CD1c-positive myeloid dendritic cell (primary cell): ENCODE data around the gene BBLN.

Experiments
- DNase-seq: peaks from one replicate; pipeline ENCODE4 v3.0.0-alpha.2; 2016; ENCODE audit errors: extremely low spot score

The BBLN gene

GRCh38 chr9:128190516-128191405, 30.7 kb downstream of the BBLN start:
- no peak for DNase-seq

- DNase-seq = peak; percentile 89
These were observed 31.5 kb downstream of the BBLN start, which contains the start of gene CIZ1 for GRCh38 chr9:128191406-128192046. Gene CIZ1 (minus strand): TSS chr9:128191572. CDS start chr9:128190857, 715 bp downstream.

DNA sequence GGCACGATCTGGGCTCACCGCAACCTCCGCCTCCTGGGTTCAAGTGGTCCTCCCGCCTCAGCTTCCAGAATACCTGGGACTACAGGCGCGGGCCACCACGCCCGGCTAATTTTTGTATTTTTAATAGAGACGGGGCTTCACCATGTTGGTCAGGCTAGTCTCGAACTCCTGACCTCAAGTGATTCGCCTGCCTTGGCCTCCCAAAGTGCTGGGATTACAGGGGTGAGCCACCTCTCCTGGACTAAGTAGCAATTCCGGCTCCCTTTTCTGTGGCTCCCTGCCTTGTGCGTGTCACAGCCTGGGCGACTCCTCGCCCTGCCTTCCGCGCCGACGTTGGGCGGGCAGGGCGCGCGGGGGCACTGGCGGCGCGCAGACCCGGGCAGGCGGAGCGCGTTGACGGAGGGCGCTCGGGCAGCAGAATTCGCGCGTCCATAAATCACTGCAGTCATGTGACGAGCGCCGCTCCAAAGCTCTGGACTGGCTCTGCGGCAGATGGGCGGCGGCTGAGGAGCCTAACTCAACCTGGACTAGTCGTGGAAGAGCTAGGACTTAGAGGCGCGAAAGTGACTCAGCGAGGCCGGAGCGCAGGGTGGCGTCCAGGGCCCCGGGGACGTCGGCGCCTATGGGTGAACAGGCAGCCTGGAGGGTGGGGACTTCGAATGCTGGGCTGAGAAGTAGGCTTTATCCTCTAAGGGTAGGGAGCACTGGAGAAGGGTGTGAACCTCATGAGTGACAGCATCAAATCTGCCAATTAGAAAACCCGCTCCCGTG, 32.7 kb downstream of the BBLN start:
- DNase-seq = peak; percentile 88

DNA sequence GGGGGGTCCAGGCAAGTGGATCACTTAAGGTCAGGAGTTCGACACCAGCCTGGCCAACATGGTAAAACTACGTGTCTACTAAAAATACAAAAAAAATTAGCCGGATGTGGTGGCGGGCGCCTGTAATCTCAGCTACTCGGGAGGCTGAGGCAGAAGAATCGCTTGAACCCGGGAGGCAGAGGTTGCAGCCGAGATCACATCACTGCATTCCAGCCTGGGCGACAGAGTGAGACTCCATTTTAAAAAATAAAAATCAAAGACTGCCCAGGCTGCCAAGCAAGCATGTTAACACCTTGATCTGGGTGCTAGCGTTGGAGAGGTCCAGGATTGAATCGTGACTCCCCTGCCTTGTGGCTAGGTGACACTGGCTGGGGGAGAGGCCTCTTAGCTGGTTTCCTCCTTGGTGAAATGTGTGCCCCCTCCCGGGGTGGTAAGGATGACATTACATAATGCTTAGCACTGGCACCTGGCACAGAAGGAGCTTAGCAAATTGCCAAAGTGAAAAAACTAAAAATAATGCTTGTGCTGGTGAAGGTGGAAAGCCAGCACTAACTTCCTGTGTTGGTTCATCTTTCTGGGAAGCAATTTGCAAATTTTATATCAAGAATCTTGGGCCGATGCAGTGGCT, 33.5 kb downstream of the BBLN start:
- DNase-seq = no peak

- no peak for DNase-seq
These were observed 41.6 kb downstream of the BBLN start for GRCh38 chr9:128201441-128202369.

- no peak for DNase-seq
These were observed 42.6 kb downstream of the BBLN start for GRCh38 chr9:128202648-128203023.

GRCh38 chr9:128203024-128203706, 43.1 kb downstream of the BBLN start, which contains the start of gene DNM1:
Gene DNM1 (plus strand): TSS chr9:128203379. CDS start chr9:128203471, 92 bp downstream.
- DNase-seq = peak; percentile 90

DNA sequence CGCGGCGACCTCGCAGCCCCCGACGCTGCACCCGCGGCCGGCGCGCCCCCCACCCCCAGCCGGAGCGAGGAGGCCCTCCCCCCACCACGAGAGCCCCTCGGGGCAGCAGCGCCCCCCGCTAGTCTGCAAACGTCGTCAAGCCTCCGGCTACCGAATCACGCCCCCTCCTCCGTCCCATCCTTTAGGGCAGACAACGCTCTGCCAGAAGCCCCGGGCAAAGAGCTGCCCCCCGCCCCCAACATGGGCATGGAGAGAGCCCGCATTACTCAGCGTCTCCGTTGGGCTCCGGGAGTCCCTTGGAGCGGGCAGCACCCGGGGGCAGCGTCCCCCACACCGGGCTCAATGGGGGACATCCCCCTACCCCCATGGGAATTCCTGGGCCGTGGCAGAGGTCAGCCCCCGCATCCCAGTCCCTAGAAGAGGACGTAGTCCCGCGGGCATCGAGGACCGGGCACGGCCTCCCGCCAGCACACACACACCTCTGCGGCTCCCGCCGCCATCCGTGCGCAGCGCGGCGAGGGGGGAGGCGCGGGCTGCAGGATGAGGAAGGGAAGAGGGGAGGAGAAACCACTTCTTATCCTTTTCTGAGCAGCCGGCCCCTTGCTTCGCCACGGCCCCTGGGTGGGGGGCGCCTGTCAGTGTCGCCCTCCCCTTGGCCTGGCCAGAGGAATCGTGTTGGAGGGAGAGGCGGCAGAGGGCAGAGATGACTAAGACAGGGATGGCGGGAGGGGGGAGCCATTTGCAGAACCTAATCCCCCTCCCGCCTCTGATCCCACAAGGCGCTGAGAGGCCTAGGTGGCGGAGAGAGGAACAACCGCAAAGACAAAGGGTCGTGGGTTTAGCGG, 43.9 kb downstream of the BBLN start:
- DNase-seq = peak; percentile 47

DNA sequence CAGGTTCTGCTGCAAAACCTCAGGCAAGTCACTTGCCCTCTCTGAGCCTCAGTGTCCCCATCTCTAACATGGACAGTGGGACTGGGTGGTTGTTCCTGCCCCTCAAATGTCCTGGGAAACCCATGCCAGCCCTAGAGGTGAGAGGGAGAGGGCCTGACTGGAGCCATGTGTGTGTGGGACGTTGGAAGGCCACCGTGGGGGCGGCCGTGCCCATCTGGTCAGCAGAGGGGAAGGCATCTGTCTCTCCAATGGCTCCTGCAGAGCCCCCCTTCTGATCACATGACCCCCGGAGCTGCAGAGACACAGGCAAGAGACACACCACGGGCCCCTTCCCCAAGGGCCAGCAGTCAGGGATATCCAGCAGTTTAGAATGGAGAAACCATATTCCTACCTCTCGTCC, 44.8 kb downstream of the BBLN start:
- DNase-seq = no peak

DNA sequence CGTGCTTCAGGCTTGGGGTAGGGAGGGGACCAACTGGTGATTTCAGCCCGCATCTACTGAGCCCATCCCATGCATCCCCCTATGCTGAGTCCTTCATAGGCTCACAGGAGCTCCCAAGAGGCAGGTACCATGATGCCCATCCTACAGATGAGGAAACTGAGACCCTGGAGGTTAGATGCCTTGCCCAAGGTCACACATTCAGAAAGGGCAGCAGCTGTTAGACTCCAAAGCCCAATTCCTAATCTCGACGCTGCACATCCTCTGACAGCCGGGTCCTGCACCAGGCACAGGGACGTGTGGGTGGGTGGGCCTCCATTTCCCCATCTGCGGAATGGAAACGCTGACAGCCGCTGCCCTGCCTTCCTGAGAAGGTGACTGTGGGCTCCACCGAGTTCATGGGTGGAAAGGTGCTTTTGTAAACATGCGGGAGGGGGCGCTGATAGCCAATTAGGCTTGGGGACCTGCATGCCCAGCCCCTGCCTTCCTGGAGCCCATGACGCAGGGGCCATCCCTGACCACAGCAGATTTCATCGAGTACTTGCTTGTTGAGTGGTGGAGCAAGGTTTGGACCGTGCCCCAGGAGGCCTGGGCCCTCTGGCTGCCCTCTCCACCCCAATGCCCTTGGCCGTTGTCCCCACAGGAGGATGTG, 45.4 kb downstream of the BBLN start:
- DNase-seq = no peak

- DNase-seq = no peak
These were observed 46.4 kb downstream of the BBLN start for GRCh38 chr9:128206484-128206883.

DNA sequence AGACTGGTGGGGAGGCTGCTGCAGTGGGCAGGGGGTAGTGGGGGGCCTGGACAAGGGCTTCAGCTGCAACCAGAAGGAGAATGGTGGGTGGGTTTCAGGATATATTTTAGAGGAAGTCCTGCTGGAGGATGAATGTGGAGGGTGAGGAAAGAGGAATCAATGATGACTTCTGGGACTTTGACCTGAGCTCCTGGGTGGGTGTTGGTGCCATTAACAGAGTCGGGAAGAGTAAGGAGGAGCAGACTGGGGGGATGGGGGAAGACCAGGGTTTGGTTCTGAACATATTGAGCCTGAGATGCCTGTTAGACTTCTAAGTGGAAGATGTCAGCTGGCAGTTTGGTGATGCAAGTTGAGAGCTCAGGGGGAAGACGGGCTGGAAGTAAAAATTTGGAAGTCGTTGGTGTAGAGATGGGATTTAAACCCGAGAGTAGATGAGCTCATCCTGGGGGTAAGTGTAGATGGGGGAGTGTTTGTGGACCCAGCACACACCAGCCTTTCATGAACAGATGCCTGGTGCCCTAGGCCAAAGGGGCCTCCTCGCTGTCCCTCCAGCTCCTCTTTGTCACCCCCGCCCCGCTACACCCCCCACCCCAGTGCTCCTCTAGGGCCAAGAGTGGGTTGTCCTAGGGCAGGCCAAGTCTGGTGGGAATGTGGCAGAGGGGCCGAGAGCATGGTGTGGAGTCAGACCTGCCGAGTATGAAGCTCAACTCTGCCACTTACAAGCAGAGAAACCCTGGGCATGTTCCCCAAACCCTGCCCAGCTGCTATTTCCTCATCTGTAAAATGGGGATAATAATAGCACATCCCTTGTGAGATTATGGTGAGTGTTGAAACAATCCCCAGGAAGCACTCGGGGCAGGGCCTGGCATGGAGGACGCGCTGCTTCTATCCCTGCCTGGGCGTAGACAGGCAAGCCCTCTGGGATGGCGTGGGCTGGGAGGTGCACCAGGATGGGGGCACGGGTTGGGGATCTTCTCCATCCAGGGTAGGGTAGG, 47.1 kb downstream of the BBLN start:
- DNase-seq = no peak

DNA sequence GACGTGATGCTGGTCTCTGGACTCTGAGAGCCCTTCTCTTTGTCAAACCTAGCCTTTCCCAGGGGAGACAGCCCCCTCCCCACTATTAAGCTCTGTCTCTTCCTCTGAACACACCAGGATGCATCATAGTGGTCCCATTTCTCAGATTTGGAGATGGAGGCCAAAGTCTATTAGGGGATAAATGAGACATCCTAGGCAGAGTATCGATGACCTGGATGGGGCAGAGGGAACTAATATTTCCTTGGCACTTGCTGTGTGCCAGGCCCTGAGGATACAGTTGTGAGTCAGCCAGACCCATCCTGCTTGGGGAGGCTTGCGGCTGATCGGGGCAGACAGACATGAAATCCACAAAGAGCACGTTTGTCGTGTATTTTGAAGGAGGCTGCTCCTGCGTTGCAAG, 48.3 kb downstream of the BBLN start:
- no peak for DNase-seq

- no peak for DNase-seq
These were observed 49.0 kb downstream of the BBLN start for GRCh38 chr9:128208946-128209669.

DNA sequence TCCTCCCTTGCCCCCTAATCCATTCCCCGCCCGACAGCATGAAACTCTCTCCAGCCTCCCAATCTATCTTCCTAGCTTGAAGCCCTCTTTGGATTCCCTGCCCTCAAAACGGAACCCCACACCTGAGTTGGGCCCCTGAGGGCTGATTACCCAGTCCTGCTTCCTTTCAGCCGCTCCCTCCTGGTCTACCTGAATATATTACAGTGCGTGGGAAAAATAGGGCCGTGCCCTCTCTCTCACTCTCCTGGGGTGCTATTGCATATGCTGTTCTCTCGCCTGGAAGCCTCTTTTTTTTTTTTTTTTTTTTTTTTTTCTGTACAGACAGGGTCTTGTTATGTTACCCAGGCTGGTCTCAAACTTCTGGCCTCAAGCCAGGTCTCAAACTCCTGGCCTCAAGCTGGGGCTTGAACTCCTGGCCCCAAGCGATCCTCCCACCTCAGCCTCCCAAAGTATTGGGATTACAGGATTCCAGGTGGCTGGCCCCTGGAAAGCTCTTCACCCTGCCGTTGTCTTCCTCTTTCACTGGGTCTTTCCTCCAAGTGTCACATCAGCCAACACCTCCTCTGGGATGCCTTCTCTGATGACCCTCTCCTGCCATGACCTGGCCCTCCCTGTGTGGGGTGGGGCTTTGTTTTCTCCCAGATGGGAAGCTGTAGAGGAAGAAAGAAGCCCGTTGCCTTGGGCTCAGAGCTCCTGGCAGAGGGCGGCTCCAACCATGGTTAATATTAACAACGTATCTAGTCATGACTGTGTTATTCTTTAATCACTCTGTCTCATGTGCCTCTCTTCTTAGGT, 51.3 kb downstream of the BBLN start:
- no peak for DNase-seq

GRCh38 chr9:128211981-128212281, 51.9 kb downstream of the BBLN start:
- DNase-seq = no peak
